WI38 (cell line): ENCODE data around the gene TCP11.

Source experiments
- H3K4me3 ChIP-seq: 2 replicates; pipeline ENCODE4 v1.5.1; 2011; ENCODE audit warnings: low read depth, mild to moderate bottlenecking, control low read depth, low read length
- CTCF ChIP-seq: IDR thresholded peaks from 2 replicates; pipeline ENCODE4 v1.5.1; 2012; ENCODE audit warnings: low read depth, mild to moderate bottlenecking, control low read depth, low read length

Gene TCP11

GRCh38 chr6:35178012-35178411, 36.9 kb upstream of the TCP11 start:
- no peak for TF ChIP-seq CTCF
- no peak overlapping the region for H3K4me3 ChIP-seq

DNA sequence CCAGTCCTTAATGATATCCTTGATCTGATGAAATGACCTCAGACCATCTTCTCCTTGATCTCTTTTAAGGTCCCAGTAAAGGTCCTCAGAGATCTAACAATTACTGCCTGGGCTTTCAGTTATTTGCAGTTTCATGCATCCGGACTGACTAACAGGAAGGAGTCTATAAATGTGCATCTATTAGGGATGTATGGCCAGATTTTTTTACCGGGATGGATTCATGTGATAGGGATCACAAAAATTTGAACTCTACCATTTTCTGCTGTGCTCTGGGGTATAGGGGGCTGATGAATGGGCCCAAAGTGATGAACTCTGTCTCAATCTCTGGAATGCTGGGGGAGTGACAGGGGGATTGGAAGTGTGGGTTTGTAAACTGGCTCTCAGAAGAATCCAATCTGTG, 36.5 kb upstream of the TCP11 start:
- TF ChIP-seq CTCF, result no peak
- no peak overlapping the region for H3K4me3 ChIP-seq

DNA sequence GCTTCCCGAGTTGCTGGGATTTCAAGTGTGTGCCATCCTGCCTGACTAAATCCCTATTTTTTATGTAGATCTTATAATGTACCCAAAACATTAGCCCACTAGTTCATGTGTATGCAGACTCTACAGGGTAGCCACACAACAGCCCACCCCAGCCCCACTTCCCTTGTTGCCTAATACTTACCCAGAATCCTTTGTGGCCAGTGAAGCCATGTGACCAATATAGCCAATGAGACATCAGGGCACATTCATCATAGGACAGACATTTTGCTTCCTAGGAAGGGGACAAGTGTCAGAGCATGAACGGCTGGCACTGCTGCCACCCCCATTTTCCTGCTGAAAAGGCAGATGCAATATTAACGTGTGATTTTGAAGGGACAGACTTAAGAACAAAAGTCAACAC, 36.0 kb upstream of the TCP11 start:
- H3K4me3 ChIP-seq, result no peak overlapping the region
- no peak for TF ChIP-seq CTCF

GRCh38 chr6:35176301-35177024, 35.3 kb upstream of the TCP11 start:
- TF ChIP-seq CTCF, result no peak
- H3K4me3 ChIP-seq, result no peak overlapping the region

GRCh38 chr6:35174501-35174900, 33.4 kb upstream of the TCP11 start:
- no peak for TF ChIP-seq CTCF
- no peak overlapping the region for H3K4me3 ChIP-seq

DNA sequence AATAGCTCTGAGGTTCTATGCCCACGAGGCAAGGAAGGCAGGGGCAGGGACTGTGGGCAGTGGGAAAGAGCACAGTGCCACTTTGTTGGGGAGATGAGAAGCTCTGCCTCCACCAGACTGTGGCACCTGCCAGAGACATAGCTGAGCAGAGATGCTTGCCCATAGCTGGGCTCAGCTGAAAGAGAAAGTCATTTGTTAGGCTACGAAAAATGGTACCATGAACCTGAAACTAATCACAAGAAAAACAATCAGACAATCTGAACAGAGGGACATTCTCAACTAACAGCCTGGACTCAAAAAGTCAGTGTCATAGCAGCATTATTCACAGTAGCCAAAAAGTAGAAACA, 32.9 kb upstream of the TCP11 start:
- TF ChIP-seq CTCF, result no peak
- no peak overlapping the region for H3K4me3 ChIP-seq

- no peak for TF ChIP-seq CTCF
- no peak overlapping the region for H3K4me3 ChIP-seq
Observed at GRCh38 chr6:35173427-35174087, 32.4 kb upstream of the TCP11 start.
